GM18861 (cell line): ENCODE results near the gene MRPL43.

Experiments
- ATAC-seq: cut with Tn5 transposase; IDR thresholded peaks from one replicate; pipeline ENCODE4 v1.9.1; 2021; ENCODE audit not compliant: unreplicated experiment

Gene MRPL43

GRCh38 chr10:101020427-101021075 is 33.3 kb upstream of the MRPL43 start:
- no peak for ATAC-seq

- ATAC-seq, result no peak
Observed at GRCh38 chr10:101019440-101019703, 32.1 kb upstream of the MRPL43 start.

- no peak for ATAC-seq
Observed at GRCh38 chr10:101018600-101019439, 31.5 kb upstream of the MRPL43 start.

DNA sequence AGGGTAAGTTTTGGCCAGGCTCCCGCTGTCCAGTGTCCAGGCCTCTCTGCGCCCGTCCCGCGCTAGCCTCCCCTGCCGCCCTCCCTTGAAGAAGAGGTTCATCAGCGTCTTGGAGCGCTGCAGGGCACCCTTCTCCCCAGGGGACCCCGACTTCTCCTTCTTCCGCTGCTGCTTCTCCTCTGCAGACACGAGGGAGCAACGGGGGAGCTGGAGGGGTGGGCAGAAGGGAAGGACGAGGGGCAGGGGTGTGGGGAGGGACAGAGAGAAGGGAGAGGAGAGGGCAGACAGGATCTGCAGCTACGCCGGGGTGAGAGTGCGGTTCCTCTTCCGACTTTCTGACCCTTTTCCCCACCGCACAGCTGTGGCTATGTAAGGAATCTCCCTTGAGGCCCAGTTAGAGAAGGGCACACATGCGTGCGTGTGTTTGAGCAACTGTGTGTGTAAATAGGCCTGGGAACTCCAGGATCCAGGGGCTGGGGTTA is 30.9 kb upstream of the MRPL43 start:
- ATAC-seq, result no peak

- ATAC-seq, result no peak
Observed at GRCh38 chr10:101016814-101017213, 29.5 kb upstream of the MRPL43 start.

- ATAC-seq, result no peak
Observed at GRCh38 chr10:101015582-101015973, 28.3 kb upstream of the MRPL43 start.

DNA sequence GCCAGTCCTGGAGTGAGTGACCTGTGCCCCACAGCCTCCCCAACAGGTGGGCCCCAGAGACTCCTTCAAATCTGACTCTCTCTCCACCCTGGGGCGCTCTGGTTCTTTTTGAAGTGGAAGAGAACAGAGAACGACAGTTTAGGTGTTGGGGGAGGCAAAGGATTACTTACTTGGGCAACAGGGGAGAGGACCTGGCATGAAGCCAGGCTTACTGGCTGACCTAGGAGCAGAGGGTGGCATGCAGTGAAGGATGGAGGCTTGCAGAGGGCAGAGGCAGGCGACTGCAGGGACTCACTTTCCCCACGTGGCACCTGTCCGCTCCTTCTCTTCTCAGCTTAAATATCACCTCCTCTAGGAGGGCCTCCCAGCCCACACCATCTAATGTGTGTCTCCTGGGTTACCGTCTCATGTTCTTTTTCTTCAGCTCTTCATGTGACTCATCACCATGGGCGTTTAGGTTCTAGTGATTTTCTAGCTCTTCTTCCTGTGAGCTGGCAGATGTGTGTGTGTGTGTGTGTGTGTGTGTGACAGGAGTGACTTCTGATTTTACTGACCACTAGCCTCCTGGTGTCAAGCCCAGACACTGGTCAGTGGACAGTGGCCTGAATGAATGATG is 27.8 kb upstream of the MRPL43 start:
- no peak for ATAC-seq

DNA sequence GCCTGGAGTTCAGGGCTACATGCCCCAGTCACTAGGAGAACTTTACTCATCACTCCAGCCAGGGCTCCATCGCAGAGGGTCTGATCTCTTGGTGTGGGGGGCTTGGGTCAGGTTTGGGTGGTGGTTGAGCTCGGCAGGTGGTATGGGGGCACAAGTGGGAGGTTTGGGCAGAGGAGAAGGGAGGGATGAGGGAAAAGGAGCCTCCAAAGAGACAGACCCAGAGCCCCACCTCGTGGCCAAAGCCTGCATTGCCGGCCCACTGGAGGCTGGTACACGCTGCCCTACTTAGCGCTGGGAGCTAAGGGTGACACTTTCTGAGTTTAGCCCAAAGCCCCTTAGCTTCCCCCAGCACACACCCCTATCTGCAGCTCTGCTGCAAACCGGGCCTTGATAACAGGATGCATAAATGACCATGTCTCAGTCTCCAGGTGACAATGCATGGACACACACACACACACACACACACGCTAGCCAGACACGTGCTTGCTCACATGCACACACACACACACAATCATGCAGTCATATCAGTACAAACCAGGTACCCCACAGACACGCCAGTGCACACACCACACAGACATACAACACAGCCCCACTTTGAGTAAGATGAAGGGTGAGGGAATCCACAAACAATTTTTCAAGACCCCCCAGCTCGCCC is 27.1 kb upstream of the MRPL43 start:
- no peak for ATAC-seq

GRCh38 chr10:101013365-101013825 is 26.1 kb upstream of the MRPL43 start:
- no peak for ATAC-seq

DNA sequence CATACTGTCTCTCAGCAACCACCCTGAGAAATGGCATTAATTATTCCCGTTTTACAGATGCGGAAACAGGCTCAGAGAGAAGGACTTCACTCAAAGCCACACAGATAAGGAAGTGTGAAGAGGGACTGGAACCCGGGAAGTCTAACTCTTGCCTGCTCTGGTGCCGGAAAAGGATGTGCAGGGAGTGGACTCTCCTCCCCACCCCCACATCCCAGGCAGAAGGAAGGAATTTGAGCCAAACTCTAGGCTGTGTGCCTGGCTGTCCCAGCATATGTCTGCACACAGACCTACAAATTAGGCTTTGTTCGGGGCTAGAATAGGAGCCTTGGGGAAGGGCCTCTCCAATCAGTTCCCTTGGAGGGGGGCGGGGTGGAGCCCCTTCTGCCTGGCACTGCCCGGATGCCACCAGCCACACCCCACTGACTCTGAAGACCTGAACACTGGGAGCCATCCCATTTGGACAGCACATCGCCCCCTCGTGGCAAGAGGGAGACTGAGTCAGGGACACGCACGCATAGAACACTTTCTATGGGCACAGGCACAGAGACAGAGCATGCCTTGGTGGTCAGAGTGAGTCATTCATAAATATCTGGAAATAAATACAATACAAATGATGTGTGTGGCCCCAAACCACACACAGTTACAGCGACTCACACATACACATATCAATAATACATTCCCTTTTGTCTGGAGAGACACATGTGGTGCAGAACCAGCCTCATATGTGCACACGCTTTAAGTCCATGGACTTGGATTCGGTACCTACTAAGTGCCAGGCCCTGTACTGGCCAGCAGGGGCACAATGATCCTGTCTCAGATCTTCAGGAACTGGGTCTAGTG is 25.4 kb upstream of the MRPL43 start:
- ATAC-seq, result peak; percentile 77

GRCh38 chr10:101011517-101012423 is 24.5 kb upstream of the MRPL43 start:
- ATAC-seq, result no peak

DNA sequence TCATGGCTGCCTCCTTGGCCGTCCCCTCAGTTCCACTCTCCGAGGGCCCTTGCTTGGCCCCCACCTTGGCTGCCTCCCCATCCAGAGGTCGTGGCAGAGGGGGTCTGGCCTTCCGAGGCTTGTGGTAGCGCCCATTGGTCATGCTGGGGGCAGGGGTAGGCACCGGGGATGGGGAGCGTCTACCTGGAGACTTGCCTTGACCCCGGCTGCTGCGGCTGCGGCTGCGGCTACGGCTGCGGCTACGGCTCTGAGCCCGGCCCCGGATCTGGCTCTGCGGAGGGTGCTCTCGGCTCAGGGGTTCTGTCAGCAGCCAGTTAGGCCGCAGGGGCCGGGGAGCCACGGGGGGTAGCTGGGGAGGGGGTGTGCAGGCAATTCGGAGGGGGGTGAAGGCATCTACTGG is 23.0 kb upstream of the MRPL43 start:
- ATAC-seq, result no peak

GRCh38 chr10:101008823-101009423 is 21.6 kb upstream of the MRPL43 start:
- no peak for ATAC-seq

- no peak for ATAC-seq
Observed at GRCh38 chr10:101007915-101008822, 20.9 kb upstream of the MRPL43 start.

- no peak for ATAC-seq
Observed at GRCh38 chr10:101007099-101007711, 19.9 kb upstream of the MRPL43 start.

- no peak for ATAC-seq
Observed at GRCh38 chr10:101006593-101007098, 19.3 kb upstream of the MRPL43 start.

- no peak for ATAC-seq
Observed at GRCh38 chr10:101005869-101006567, 18.7 kb upstream of the MRPL43 start.
